Measurements from ENCODE around the gene LEMD2.

Gene LEMD2

GRCh38 chr6:33820243-33820642 lies 31.3 kb upstream of the LEMD2 start:
- H3K4me1 ChIP-seq (ENCODE audit: insufficient read depth, low read length, severe bottlenecking), result no peaks in the 10 kb centered on the region
- no peaks in the 10 kb centered on the region for H3K9me3 ChIP-seq (ENCODE audit: low read length)
- H3K9me2 ChIP-seq (ENCODE audit: low read depth, low read length), result no peaks in the 10 kb centered on the region
- no peak overlapping the region for H3K4me3 ChIP-seq (ENCODE audit: low read depth, low read length, poor library complexity, severe bottlenecking)
- H3K27me3 ChIP-seq (ENCODE audit: insufficient read depth, low read length), result peaks cover 8% of the 10 kb centered on the region; the same call in 1 of the 2 replicates
- H4K20me1 ChIP-seq (ENCODE audit: insufficient read depth, low read length), result no peaks in the 10 kb centered on the region
- no peaks in the 10 kb centered on the region for H3K36me3 ChIP-seq (ENCODE audit: insufficient read depth, low read length)
- no peak overlapping the region for H3K9ac ChIP-seq (ENCODE audit: low read length)
- no peak overlapping the region for H3K27ac ChIP-seq (ENCODE audit: low read depth, low read length, poor library complexity, severe bottlenecking)
- H3F3A ChIP-seq (ENCODE audit: insufficient read depth, low read length), result no peaks in the 10 kb centered on the region
- TF ChIP-seq, protein P1, sequence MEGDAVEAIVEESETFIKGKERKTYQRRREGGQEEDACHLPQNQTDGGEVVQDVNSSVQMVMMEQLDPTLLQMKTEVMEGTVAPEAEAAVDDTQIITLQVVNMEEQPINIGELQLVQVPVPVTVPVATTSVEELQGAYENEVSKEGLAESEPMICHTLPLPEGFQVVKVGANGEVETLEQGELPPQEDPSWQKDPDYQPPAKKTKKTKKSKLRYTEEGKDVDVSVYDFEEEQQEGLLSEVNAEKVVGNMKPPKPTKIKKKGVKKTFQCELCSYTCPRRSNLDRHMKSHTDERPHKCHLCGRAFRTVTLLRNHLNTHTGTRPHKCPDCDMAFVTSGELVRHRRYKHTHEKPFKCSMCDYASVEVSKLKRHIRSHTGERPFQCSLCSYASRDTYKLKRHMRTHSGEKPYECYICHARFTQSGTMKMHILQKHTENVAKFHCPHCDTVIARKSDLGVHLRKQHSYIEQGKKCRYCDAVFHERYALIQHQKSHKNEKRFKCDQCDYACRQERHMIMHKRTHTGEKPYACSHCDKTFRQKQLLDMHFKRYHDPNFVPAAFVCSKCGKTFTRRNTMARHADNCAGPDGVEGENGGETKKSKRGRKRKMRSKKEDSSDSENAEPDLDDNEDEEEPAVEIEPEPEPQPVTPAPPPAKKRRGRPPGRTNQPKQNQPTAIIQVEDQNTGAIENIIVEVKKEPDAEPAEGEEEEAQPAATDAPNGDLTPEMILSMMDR (IDR thresholded peaks at IDR 0.05; ENCODE audit: low read length), result no peak
- TF ChIP-seq EZH2 (IDR thresholded peaks at IDR 0.05; ENCODE audit: borderline replicate concordance, low read length), result no peak
- no peak overlapping the region for H3K4me2 ChIP-seq (ENCODE audit: low read length)
- no peak overlapping the region for H2AFZ ChIP-seq (ENCODE audit: low read length)
- H3K79me2 ChIP-seq (ENCODE audit: insufficient read depth, low read length), result no peaks in the 10 kb centered on the region

GRCh38 chr6:33819021-33819420 lies 30.1 kb upstream of the LEMD2 start:
- TF ChIP-seq, protein P1 (IDR thresholded peaks at IDR 0.05; ENCODE audit: low read length), result no peak
- no peak for TF ChIP-seq EZH2 (IDR thresholded peaks at IDR 0.05; ENCODE audit: borderline replicate concordance, low read length)
- Histone ChIP-seq H3K27ac (ENCODE audit: low read depth, low read length, poor library complexity, severe bottlenecking) (no peak overlapping the region), H3K36me3 (ENCODE audit: insufficient read depth, low read length) (no peaks in the 10 kb centered on the region), H3K9ac (ENCODE audit: low read length) (no peak overlapping the region), H2AFZ (ENCODE audit: low read length) (no peak overlapping the region), H3K4me2 (ENCODE audit: low read length) (no peak overlapping the region), H3K4me3 (ENCODE audit: low read depth, low read length, poor library complexity, severe bottlenecking) (no peak overlapping the region), H3K79me2 (ENCODE audit: insufficient read depth, low read length) (no peaks in the 10 kb centered on the region), H3K27me3 (ENCODE audit: insufficient read depth, low read length) (peaks cover 8% of the 10 kb centered on the region; the same call in 1 of the 2 replicates), H3K9me2 (ENCODE audit: low read depth, low read length) (no peaks in the 10 kb centered on the region), H3F3A (ENCODE audit: insufficient read depth, low read length) (no peaks in the 10 kb centered on the region), H4K20me1 (ENCODE audit: insufficient read depth, low read length) (no peaks in the 10 kb centered on the region), H3K4me1 (ENCODE audit: insufficient read depth, low read length, severe bottlenecking) (no peaks in the 10 kb centered on the region), H3K9me3 (ENCODE audit: low read length) (no peaks in the 10 kb centered on the region)

DNA sequence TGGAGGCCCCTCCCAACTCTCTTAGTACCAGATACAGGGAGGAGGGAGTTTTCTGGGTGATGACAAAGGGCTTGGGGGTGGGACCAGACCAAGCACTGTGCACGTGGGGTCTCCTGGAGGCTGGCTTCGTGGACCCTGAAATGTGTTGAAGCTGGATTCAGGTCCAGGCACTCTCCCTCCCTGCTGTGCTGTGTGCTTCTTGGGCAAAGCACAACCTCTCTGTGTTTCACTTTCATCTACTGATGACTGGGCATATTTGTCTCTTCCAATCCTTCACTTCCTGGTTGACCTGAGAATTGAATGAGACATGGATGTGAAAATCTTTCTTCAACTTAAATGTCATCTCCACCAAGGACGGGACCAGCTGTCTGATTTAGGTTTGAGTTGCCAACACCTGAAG lies 29.4 kb upstream of the LEMD2 start:
- Histone ChIP-seq H2AFZ (ENCODE audit: low read length) (no peak overlapping the region), H3K9me3 (ENCODE audit: low read length) (no peaks in the 10 kb centered on the region), H3K27me3 (ENCODE audit: insufficient read depth, low read length) (peaks cover 8% of the 10 kb centered on the region; the same call in 1 of the 2 replicates), H3K9ac (ENCODE audit: low read length) (no peak overlapping the region), H4K20me1 (ENCODE audit: insufficient read depth, low read length) (no peaks in the 10 kb centered on the region), H3K9me2 (ENCODE audit: low read depth, low read length) (no peaks in the 10 kb centered on the region), H3F3A (ENCODE audit: insufficient read depth, low read length) (no peaks in the 10 kb centered on the region), H3K27ac (ENCODE audit: low read depth, low read length, poor library complexity, severe bottlenecking) (no peak overlapping the region), H3K4me3 (ENCODE audit: low read depth, low read length, poor library complexity, severe bottlenecking) (no peak overlapping the region), H3K79me2 (ENCODE audit: insufficient read depth, low read length) (no peaks in the 10 kb centered on the region), H3K36me3 (ENCODE audit: insufficient read depth, low read length) (no peaks in the 10 kb centered on the region), H3K4me1 (ENCODE audit: insufficient read depth, low read length, severe bottlenecking) (no peaks in the 10 kb centered on the region), H3K4me2 (ENCODE audit: low read length) (no peak overlapping the region)
- TF ChIP-seq, protein P1 (IDR thresholded peaks at IDR 0.05; ENCODE audit: low read length), result no peak
- TF ChIP-seq EZH2 (IDR thresholded peaks at IDR 0.05; ENCODE audit: borderline replicate concordance, low read length), result no peak

All from OCI-LY1 (cell line).